Mammary epithelial cell (primary cell): ENCODE data around the gene ADAMTS2.

Experiments
- EZH2 ChIP-seq: IDR thresholded peaks from 2 replicates; pipeline ENCODE4 v1.6.1; 2012; ENCODE audit warnings: low read length, inconsistent platforms, borderline replicate concordance
- TF ChIP-seq, protein P1 (sequence below), 2 donors: IDR thresholded peaks in 1 of 2; conservative IDR thresholded peaks in 1 of 2; 2 replicates each; pipeline ENCODE4 v1.5.1; 2011 to 2012; ENCODE audit warnings: inconsistent platforms in 2 of 2, low read length in 2 of 2, mild to moderate bottlenecking in 2 of 2, control low read depth in 1 of 2, low read depth in 1 of 2; ENCODE audit not compliant: insufficient read depth in 1 of 2; ENCODE audit errors: extremely low read depth in 1 of 2

DNA sequence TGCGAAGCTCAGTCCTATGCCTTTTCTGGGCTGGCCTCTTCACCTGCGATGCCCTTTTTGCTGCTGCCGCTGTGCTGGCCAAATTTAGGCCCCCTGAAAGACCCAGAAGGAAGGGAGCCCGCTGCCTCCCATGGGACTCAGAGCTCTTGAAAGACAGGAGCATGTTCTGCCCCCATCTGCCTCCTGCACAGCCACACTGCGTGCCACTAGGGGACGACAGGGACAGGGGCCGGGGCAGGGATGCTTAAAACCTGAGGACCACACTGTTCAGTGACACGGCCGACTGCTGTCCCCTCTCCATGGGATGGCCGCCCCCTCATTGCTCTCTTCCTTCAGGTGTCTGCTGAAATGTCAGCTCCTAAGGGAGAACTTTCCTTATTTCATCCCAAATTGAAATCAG is 132.4 kb downstream of the ADAMTS2 start:
- TF ChIP-seq, protein P1, sequence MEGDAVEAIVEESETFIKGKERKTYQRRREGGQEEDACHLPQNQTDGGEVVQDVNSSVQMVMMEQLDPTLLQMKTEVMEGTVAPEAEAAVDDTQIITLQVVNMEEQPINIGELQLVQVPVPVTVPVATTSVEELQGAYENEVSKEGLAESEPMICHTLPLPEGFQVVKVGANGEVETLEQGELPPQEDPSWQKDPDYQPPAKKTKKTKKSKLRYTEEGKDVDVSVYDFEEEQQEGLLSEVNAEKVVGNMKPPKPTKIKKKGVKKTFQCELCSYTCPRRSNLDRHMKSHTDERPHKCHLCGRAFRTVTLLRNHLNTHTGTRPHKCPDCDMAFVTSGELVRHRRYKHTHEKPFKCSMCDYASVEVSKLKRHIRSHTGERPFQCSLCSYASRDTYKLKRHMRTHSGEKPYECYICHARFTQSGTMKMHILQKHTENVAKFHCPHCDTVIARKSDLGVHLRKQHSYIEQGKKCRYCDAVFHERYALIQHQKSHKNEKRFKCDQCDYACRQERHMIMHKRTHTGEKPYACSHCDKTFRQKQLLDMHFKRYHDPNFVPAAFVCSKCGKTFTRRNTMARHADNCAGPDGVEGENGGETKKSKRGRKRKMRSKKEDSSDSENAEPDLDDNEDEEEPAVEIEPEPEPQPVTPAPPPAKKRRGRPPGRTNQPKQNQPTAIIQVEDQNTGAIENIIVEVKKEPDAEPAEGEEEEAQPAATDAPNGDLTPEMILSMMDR (conservative IDR thresholded peaks at IDR 0.05 in 1 of 2, IDR thresholded peaks at IDR 0.05 in 1 of 2; ENCODE audit: extremely low read depth in 1 of 2, insufficient read depth in 1 of 2, low read depth in 1 of 2, low read length in 2 of 2) = no peak
- TF ChIP-seq EZH2 = no peak
